ENCODE results near the gene NDOR1. TPM values are rescaled to one million over a fixed set of nuclear protein-coding genes. Genes with fewer than 3 reads are reported as not detected.

NDOR1 gene
- polyA plus RNA-seq, 3 donors, result 4.4 to 26.9 (median 5.2) TPM

DNA sequence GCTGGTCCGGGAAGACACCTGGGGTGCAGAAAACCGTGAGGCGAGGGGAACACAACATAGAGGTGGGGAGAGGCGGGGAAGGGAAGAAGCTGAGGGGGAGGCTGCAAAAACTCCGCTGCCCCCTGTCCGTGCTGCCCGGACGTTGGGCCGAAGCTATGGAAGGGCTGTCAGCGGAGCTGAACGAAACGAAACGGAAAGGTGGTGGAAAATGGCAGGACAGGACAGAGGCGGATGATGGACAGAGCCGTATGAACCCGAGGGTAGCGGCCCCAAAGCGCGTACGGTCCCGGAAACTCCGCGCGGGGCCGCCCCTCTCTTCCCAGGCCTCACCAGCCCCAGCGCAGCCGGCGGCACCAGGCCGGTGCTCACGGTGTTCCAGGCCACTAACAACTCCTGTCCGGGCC, 17.4 kb upstream of the NDOR1 start:
- Mint-ChIP-seq H3K27ac (peak overlapping the region; percentile 91 to 96 (median 94)), H3K4me1 (peaks cover 32% of the 10 kb centered on the region), H3K27me3 (ENCODE audit: low read depth in 3 of 3) (no peaks in the 10 kb centered on the region), H3K36me3 (peaks cover 32 to 69% of the 10 kb centered on the region in 2 donors), H3K9me3 (peaks cover 0 to 2% (median 0%) of the 10 kb centered on the region in 7 donors), H3K4me3 (peak overlapping the region; percentile 86 to 94)
- no peaks in the 10 kb centered on the region for H3K27me3 ChIP-seq (ENCODE audit: control insufficient read depth in 2 of 2, insufficient read depth in 2 of 2, low read length in 2 of 2)
- peak overlapping the region; percentile 83 to 95 (median 92) for H3K4me3 ChIP-seq (replicated peaks in 1 of 3; ENCODE audit: low read depth in 2 of 3, low read length in 3 of 3)
- H2AFZ ChIP-seq (ENCODE audit: insufficient read depth, low read depth, low read length, poor library complexity, severe bottlenecking), result peak overlapping the region; percentile 83
- peak overlapping the region; percentile 100 for H3K4me2 ChIP-seq (replicated peaks; ENCODE audit: extremely low read depth, low read length, poor library complexity, severe bottlenecking)
- TF ChIP-seq, protein P1, sequence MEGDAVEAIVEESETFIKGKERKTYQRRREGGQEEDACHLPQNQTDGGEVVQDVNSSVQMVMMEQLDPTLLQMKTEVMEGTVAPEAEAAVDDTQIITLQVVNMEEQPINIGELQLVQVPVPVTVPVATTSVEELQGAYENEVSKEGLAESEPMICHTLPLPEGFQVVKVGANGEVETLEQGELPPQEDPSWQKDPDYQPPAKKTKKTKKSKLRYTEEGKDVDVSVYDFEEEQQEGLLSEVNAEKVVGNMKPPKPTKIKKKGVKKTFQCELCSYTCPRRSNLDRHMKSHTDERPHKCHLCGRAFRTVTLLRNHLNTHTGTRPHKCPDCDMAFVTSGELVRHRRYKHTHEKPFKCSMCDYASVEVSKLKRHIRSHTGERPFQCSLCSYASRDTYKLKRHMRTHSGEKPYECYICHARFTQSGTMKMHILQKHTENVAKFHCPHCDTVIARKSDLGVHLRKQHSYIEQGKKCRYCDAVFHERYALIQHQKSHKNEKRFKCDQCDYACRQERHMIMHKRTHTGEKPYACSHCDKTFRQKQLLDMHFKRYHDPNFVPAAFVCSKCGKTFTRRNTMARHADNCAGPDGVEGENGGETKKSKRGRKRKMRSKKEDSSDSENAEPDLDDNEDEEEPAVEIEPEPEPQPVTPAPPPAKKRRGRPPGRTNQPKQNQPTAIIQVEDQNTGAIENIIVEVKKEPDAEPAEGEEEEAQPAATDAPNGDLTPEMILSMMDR (IDR thresholded peaks at IDR 0.05), result no peak
- intact Hi-C loops (cut with micrococcal nuclease), result loop anchor here (1.0 to 5.0 kb wide), 4 partner anchors 12 to 49 kb away; partner anchors contain the start of genes NDOR1 (in 1 of the 2), TMEM203 (in 1 of the 2) and TPRN (in 1 of the 2)
- H3K4me1 ChIP-seq (ENCODE audit: control insufficient read depth in 1 of 2, insufficient read depth in 2 of 2, low read length in 2 of 2), result peaks cover 28 to 39% of the 10 kb centered on the region in 2 donors
- H3K36me3 ChIP-seq (replicated peaks in 1 of 2; ENCODE audit: control insufficient read depth in 1 of 2, insufficient read depth in 2 of 2, low read length in 2 of 2), result peaks cover 53 to 60% of the 10 kb centered on the region in 2 donors
- H3K79me2 ChIP-seq (ENCODE audit: insufficient read depth, low read length), result peaks cover 44% of the 10 kb centered on the region
- no peaks in the 10 kb centered on the region for H3K9me3 ChIP-seq (replicated peaks in 1 of 2; ENCODE audit: control insufficient read depth in 1 of 2, insufficient read depth in 1 of 2, low read length in 2 of 2)
- H3K9ac ChIP-seq (ENCODE audit: insufficient read depth, low read length, poor library complexity, severe bottlenecking), result peak overlapping the region; percentile 95
- H4K20me1 ChIP-seq (ENCODE audit: insufficient read depth, low read length), result peaks cover 28% of the 10 kb centered on the region
- WGBS (ENCODE audit: insufficient coverage), result under 1% methylated on average over 30 of the region's 31 CpGs
- peak in 1 of 3 donors; percentile 13 for DNase-seq
- H3K27ac ChIP-seq (ENCODE audit: low read depth in 1 of 2, low read length in 2 of 2), result peak overlapping the region; percentile 70 to 96

DNA sequence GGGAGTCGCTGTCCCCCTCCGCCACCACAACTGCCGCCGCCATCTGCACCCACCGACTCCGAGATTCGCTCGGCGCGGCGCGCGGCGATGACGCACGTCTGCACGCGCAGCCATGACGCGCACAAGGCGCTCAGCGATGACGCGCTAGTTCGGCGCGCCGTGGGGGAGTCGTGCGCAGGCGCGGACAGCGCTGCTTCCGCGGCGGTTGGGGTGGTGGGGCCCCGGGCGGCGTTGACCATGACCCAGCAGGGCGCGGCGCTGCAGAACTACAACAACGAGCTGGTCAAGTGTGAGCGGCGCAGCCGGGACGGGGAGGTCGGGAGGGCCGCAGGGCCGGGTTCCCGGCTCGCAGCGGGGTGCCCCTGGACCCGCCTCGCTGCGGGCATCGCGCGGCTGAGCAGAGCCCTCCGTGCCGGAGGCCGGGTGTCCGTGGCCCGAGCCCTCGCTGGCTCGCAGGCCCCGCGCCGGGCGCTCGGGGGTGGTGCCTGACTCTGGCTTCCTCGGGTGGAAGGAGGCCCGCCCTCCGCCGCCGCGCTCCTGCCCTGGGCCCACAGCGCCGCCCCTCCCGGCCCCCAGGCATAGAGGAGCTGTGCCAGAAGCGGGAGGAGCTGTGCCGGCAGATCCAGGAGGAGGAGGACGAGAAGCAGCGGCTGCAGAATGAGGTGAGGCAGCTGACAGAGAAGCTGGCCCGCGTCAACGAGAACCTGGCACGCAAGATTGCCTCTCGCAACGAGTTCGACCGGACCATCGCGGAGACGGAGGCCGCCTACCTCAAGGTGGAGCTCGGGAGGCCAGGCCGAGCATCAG, 16.8 kb upstream of the NDOR1 start, which contains the start of the genes ANAPC2 and SSNA1:
TSS of gene ANAPC2 (minus strand) at position 71 of the 807 bp plus-strand sequence. CDS start at position 43, 28 bp downstream.
TSS of gene SSNA1 (plus strand) at position 187 of the 807 bp plus-strand sequence. CDS start at position 238, 51 bp downstream.
- WGBS (ENCODE audit: insufficient coverage), result under 1% methylated on average over 98 of the region's 98 CpGs
- TF ChIP-seq, protein P1 (IDR thresholded peaks at IDR 0.05), result peak; percentile 42
- Mint-ChIP-seq H3K36me3 (peaks cover 26 to 63% of the 10 kb centered on the region in 2 donors), H3K27me3 (ENCODE audit: low read depth in 3 of 3) (no peaks in the 10 kb centered on the region), H3K27ac (peak within 1 kb of the TSS; percentile 93 to 98 (median 96)), H3K4me3 (peak within 1 kb of the TSS; percentile 88 to 97), H3K9me3 (peaks cover 0 to 2% (median 0%) of the 10 kb centered on the region in 7 donors), H3K4me1 (peaks cover 32% of the 10 kb centered on the region)
- DNase-seq, result peak; percentile 94 to 97 (median 95)
- H3K79me2 ChIP-seq (ENCODE audit: insufficient read depth, low read length), result peaks cover 44% of the 10 kb centered on the region
- H3K27me3 ChIP-seq (ENCODE audit: control insufficient read depth in 2 of 2, insufficient read depth in 2 of 2, low read length in 2 of 2), result no peaks in the 10 kb centered on the region
- no peaks in the 10 kb centered on the region for H3K9me3 ChIP-seq (replicated peaks in 1 of 2; ENCODE audit: control insufficient read depth in 1 of 2, insufficient read depth in 1 of 2, low read length in 2 of 2)
- H2AFZ ChIP-seq (ENCODE audit: insufficient read depth, low read depth, low read length, poor library complexity, severe bottlenecking), result peak within 1 kb of the TSS; percentile 83
- peak within 1 kb of the TSS; percentile 95 for H3K9ac ChIP-seq (ENCODE audit: insufficient read depth, low read length, poor library complexity, severe bottlenecking)
- peaks cover 28% of the 10 kb centered on the region for H4K20me1 ChIP-seq (ENCODE audit: insufficient read depth, low read length)
- H3K36me3 ChIP-seq (replicated peaks in 1 of 2; ENCODE audit: control insufficient read depth in 1 of 2, insufficient read depth in 2 of 2, low read length in 2 of 2), result peaks cover 47 to 53% of the 10 kb centered on the region in 2 donors
- H3K27ac ChIP-seq (ENCODE audit: low read depth in 1 of 2, low read length in 2 of 2), result peak within 1 kb of the TSS; percentile 83 to 96
- intact Hi-C loops (cut with micrococcal nuclease), result loop anchor here (1.0 to 5.0 kb wide), 5 partner anchors 12 to 49 kb away; partner anchors contain the start of genes NDOR1 (in 1 of the 2), TMEM203 (in 1 of the 2) and TPRN (in 1 of the 2)
- H3K4me1 ChIP-seq (ENCODE audit: control insufficient read depth in 1 of 2, insufficient read depth in 2 of 2, low read length in 2 of 2), result peaks cover 28 to 39% of the 10 kb centered on the region in 2 donors
- H3K4me2 ChIP-seq (replicated peaks; ENCODE audit: extremely low read depth, low read length, poor library complexity, severe bottlenecking), result peak within 1 kb of the TSS; percentile 100
- H3K4me3 ChIP-seq (replicated peaks in 1 of 3; ENCODE audit: low read depth in 2 of 3, low read length in 3 of 3), result peak within 1 kb of the TSS; percentile 83 to 95 (median 92)

Data from CD14-positive monocyte (primary cell).